HTERT RPE-1 (cell line): ENCODE results near the gene FAM169A.
"Not testable (repeated sequence)": the region's sequence is repeated elsewhere in the genome, so short reads cannot be mapped to it uniquely, and the experiment has no call there.

Source experiments
- in situ Hi-C: fragments of 300-500 bp; cut with MboI; formaldehyde crosslinking; loops from 4 replicates; pipeline ENCODE4 v1.14.3; 2020; ENCODE audit warnings: low sequenced_read_pairs

The FAM169A gene

DNA sequence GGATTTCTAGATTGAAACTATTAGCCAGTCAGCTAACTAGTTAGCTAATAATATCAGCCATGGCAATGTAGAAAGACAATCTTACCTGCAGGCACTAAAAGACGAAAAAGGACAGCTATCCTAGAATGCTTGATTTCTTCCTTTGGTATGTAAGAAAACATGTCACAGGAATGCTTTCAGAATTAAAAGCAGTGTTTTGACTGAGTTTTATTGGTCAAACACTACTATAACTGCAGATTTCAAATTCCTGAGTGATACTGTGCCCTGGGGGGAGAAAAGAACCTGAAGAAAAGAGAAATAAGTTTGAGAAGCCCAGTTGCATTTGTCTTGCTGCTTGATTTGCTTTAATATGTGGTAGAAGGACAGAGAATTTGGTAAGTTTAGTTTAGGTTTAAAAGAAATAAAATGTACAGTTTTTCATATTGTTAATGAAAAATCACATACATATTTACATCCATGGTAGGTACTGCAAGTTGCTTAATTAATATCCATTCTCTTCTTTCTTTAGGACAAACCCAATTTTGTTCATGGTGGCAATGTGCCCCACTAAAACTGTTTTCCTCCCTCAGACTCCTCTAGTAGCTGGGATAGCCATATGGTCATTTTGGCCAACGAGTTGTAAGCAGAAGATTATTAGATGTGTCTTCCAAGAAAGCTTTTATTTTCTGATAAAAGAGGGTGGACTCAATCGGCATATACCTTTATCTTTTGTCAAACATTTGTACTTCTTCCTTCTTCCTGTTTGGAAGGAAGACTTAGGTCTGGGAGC lies 4.3 kb upstream of the FAM169A start:
- in situ Hi-C loops = no loop called here

- in situ Hi-C loops = not testable (repeated sequence)
These were observed 3.2 kb upstream of the FAM169A start for GRCh38 chr5:74869414-74869813.

- in situ Hi-C loops = no loop called here
These were observed 492 bp upstream of the FAM169A start for GRCh38 chr5:74866596-74867162.

- in situ Hi-C loops = no loop called here
These were observed 857 bp downstream of the FAM169A start for GRCh38 chr5:74865256-74865803.

- in situ Hi-C loops = no loop called here
These were observed 1.4 kb downstream of the FAM169A start for GRCh38 chr5:74864823-74865222.

GRCh38 chr5:74863726-74864125 lies 2.5 kb downstream of the FAM169A start:
- in situ Hi-C loops = no loop called here

DNA sequence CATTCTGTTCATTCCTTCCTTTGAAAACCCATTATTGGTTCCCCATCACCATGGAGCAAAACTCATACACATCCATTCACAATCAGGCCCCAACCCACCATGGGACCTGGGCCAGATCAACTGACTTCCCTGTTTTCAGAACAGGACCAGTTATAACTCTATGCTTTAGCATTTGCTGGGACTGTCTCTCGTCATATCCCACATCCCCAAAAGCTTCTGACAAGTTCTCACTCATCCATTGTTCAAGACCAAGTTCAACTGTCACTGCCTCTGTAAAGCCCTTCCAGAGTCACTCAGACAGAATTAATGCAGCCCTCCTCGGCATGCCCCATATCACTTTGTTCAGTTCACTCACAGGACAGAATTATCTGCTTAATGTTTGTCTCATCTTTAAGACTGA lies 4.0 kb downstream of the FAM169A start:
- in situ Hi-C loops = no loop called here

DNA sequence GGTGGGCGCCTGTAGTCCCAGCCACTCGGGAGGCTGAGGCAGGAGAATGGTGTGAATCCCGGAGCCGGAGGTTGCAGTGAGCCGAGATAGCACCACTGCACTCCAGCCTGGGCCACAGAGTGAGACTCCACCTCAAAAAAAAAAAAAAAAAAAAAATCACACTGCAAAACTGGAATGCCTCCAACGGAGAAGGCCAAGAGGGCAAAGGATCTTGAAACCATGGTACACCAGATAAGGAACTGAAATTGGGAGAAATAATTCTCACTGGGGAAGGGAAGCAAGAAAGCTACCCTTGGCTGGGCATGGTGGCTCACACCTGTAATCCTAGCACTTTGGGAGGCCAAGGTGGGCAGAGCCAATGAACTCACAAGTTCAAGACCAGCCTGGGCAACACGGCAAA lies 9.2 kb downstream of the FAM169A start:
- in situ Hi-C loops = not testable (repeated sequence)

DNA sequence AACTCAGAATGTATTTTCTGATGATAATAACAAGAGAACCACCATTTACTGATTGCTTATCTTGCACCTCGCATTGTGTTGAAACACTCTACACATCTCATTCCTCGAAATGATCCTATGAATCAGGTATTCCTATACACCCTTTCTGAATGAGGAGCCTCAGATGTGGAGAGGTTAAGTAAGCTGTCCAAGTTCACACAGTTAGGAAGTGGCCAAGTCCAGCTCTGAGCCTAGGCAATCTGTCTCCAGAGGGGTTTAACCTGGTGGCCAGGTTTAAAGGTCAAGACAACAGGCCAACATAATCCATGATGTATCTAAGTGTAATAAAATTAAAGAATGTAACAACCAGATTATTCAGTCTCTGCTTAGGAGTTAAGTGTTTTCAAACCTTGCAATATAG lies 12.9 kb downstream of the FAM169A start:
- in situ Hi-C loops = no loop called here

DNA sequence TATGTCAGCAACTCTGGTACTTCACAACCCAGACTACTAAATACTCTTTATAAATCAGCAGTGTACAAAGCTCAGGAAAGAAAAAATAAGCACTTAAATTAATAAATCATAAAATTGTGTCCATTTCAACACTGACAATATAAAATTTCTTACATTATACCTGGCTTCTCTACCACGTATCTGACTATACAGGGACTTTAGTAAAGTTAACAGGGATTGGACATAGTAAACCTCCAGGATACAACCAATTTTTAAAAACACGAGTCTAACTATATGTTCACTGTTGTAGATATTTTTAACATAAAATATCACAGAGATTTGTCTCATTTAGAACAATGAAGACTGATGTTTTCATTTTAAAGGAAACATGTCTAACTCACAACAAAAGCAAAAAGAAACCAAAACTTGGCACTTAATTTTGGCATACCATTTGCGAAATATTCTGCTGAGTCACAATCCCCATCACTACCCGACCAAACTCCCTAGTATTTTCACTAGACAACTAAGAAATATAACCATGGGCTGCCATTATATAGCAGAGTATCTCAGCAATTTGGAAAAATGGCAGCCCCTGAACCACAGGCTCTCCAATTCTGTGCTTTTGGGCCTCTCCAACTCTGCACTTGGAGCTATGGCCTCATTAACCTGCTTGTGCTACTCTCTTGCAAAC lies 14.4 kb downstream of the FAM169A start:
- in situ Hi-C loops = no loop called here

DNA sequence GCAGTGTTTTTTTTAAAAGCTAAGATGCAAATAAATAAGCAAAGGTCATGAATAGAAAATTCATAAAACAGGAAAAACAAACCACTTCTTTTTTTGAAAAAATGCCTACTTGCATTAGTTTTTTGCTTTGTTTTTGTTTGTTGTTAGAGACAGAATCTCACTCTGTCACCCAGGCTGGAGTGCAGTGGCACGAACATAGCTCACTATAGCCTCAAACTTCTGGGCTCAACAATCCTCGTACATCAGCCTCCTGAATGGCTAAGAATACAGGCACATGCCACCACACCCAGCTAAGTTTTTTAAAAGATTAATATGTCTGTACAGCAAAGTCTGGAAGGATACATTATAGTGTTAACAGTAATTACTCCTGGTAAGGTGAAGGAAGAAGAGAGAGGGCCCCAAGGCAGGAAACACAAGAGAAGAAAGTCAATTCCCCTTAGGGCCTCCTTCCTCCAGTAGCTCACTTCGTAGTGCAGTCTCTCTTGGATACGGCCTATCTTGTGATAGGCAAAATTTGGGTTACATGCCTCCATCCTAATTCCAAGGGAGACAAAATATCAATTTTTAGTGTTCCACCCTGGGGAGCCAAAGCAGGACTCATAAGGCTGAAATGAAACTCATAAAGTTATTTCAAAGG lies 15.3 kb downstream of the FAM169A start:
- in situ Hi-C loops = no loop called here

DNA sequence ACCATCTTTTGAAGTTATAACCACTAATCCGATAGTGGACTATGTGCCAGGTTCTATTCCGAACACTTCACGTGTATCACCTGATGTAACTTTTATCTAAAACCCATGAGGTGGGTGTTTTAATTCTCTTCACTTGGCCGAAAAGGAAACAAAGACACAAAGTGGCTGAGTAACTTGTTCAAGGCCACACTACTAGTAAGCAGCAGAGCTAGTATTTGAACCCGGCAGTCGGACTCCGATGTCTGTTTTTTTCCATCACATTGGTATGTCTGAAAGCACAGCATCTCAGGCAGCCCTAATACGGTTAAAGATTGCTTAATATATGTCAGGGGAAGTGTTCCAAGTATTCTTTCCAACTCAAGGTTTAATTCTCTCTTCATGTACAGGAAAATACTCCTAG lies 16.2 kb downstream of the FAM169A start:
- in situ Hi-C loops = no loop called here

DNA sequence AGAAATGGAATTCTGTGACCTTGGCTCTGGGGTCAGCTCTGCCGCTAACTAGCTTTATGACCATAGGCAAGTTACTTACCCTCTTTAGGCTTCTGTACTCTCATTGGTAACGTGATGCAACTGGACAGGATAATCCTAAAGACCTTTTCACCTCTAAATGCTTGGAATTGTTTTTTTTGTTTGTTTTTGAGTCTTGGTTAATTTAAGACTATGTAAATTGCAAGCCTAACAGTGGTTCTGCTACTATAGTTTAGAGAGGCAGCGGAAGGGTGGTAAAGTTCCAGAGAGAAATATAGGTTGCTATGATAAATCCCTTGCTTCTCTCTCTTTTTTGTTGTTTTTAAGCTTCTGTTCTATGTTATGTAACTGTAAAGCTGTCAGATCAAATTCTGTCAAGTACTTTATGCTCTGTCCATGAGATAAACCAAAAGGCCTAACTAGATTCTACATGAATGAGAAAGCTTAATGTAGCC lies 17.6 kb downstream of the FAM169A start:
- in situ Hi-C loops = no loop called here

DNA sequence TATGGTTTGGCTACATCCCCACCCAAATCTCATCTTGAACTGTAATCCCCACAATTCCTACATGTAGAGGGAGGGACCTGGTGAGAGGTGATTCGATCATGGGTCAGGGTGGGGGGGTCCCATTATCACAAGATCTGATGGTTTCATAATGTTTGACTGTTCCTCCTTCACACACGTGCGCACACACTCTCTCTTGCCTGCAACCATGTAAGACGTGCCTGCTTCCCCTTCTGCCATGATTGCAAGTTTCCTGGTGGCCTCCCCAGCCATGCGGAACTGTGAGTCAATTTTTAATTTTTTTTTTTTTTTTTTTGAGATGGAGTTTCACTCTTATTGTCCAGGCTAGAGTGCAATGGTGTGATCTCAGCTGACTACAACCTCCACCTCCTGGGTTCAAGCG lies 27.0 kb downstream of the FAM169A start:
- in situ Hi-C loops = no loop called here

- in situ Hi-C loops = no loop called here
These were observed 27.9 kb downstream of the FAM169A start for GRCh38 chr5:74838262-74838661.

GRCh38 chr5:74837115-74837514 lies 29.1 kb downstream of the FAM169A start:
- in situ Hi-C loops = no loop called here

GRCh38 chr5:74833537-74834266 lies 32.5 kb downstream of the FAM169A start:
- in situ Hi-C loops = no loop called here

GRCh38 chr5:74829413-74829812 lies 36.8 kb downstream of the FAM169A start:
- in situ Hi-C loops = no loop called here

DNA sequence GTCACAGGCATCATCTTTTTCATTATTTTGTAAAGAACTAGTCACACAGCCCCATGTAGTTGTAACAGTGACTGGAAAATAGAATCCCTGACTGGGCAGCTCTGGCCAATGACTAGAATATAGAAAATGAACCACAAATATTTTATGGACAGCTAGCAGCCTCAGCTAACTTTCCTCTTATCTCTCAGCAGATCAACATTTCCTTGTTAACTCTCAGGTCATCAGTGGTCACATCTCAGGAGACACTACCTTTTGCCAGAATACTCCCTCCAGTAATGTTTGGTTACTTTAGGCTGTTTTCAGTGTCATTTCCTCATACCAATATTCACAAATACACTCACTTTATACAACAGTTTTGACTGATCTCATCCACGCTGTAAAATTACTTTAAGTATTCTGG lies 43.9 kb downstream of the FAM169A start:
- in situ Hi-C loops = no loop called here

- in situ Hi-C loops = no loop called here
These were observed 49.3 kb downstream of the FAM169A start for GRCh38 chr5:74816875-74817274.

DNA sequence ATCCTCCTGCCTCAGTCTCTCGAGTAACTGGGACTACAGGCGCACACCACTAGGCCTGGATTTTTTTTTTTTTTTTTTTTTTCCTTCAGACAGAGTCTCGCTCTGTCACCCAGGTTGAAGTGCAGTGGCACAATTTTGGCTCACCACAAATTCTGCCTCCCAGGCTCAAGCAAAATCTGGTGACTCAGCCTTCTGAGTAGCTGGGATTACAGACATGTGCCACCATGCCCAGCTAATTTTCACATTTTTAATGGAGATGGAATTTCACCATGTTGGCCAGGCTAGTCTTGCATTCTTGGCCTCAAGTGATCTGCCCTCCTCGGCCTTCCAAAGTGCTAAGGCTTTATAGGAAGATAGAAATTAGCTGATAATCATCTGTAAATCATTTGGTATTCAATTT lies 55.3 kb downstream of the FAM169A start:
- in situ Hi-C loops = no loop called here
